Measurements from ENCODE around the gene AWAT1.

GRCh38 chrX:70289168-70289792 is 54.8 kb downstream of the AWAT1 start:
- TF ChIP-seq CTCF (conservative IDR thresholded peaks at IDR 0.05) (no peak), ZFX (IDR thresholded peaks at IDR 0.05) (no peak)
